ENCODE data around the gene ITFG1. TPM values are rescaled to one million over a fixed set of nuclear protein-coding genes. Genes with fewer than 3 reads are reported as not detected.
A peak's percentile ranks its signal among the peaks of the same experiment; 100 is the strongest.
"Not testable (repeated sequence)": the region's sequence is repeated elsewhere in the genome, so short reads cannot be mapped to it uniquely, and the experiment has no call there.

ITFG1 gene
- total RNA-seq, 1 donor from 2014 or later = 26.1 TPM

DNA sequence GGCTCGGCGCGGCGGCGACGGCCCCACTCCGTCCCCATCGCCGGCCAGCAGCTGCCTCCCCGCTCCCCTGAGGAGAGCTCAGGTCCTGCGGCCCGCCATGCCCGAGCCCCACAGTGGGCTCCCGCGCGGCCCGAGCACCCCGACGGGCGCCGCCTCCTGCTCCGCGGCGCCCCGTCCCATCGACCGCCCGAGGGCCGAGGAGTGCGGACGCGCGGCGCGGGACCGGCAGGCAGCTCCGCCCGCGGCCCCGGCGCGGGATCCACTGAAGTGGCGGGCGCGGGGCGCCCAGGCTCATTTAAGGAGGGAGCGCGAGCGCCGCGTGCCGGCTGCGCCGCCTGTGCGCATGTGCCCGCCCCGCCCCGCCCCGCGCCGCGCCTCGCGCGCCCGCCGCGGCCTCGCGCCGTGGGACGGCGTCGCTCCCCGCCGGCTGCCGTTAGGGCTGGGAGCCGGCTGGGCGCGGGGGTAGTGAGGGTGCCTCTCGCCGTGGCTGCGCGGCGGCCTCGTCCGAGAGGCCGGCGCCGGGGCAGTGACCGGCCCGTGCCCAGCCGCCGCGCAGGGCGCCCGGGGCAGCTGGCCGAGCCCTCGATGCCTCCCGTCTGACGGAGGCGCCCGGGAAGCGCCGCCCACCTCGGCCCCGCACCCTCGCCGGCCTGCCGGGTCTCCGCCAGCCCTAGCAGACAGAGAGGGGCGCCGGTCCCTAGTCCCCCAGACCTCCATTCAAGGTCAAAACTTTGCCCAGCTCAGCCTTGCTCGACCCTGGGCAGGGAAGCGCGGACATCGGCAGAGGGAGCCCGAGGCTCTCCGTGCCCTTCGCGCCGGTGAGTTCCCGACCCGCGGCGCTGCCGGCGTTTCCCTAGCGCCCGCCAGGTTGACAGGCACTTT lies 316.9 kb downstream of the ITFG1 start, which contains the start of gene NETO2:
TSS of gene NETO2 (minus strand) at position 269 of the 882 bp plus-strand sequence. CDS start 333 bp downstream, outside the sequence.
- Mint-ChIP-seq H3K36me3 (ENCODE audit: low read depth) (peaks cover 5% of the 10 kb centered on the region), H3K4me3 (peak within 1 kb of the TSS; percentile 84), H3K4me1 (peaks cover 27% of the 10 kb centered on the region), H3K9me3 (no peaks in the 10 kb centered on the region), H3K27me3 (peaks cover 18% of the 10 kb centered on the region), H3K27ac (peak within 1 kb of the TSS; percentile 83)
- intact Hi-C loops (cut with micrococcal nuclease) = loop anchor here (1.0 to 10.0 kb wide), 12 partner anchors 107 to 1488 kb away; partner anchors contain the start of genes ABCC11, DNAJA2, ITFG1 and LONP2
- peak; percentile 91 for DNase-seq

DNA sequence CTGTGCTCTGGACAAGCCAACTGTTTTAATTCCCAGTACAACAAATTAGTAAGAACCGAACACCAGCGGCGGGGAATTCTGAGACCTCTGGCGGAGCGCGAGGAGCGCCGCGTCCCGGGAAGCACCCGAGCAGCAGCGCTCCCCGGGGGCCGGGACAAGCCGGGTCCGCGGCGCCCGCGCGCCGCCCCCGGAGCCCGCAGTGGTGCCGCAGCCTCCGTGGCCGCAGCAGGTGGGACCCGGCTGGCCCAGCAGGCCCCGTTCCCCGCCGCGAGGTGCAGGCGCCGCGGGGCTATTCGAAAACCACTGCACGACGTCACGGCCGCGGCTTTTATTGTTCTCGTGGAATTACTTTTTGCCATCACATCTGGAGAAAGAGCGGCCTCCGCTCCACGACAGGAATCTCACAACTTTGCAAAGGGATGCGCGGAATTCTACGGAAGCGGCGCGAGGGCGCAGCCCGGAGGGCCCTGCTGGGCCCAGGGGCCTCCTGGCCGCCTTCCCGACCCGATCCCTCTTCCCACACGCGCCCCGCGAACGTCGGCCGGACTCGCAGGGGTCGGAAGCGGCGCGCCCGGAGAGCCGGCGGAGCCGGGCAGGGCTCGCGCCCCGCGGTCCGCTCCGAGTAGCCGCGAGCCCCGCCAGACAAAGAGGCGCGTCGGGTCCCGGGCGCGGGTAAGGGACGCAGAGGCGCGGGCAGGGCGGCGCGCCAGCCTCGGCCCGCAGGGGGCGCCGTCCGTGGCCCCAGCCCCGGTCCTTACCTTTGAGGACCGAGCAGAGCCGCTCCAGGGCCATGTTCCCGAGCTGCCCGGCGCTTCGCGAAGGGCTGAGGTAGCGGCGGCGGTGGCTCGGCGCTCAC lies 317.8 kb downstream of the ITFG1 start:
- Mint-ChIP-seq H3K4me1 (peaks cover 34% of the 10 kb centered on the region), H3K36me3 (ENCODE audit: low read depth) (peaks cover 7% of the 10 kb centered on the region), H3K9me3 (no peaks in the 10 kb centered on the region), H3K27ac (peak overlapping the region; percentile 32), H3K4me3 (peak overlapping the region; percentile 84), H3K27me3 (peaks cover 18% of the 10 kb centered on the region)
- DNase-seq = peak; percentile 91
- intact Hi-C loops (cut with micrococcal nuclease) = loop anchor here (1.0 to 10.0 kb wide), 10 partner anchors 106 to 1489 kb away; partner anchors contain the start of genes ABCC11, DNAJA2, ITFG1 and LONP2

DNA sequence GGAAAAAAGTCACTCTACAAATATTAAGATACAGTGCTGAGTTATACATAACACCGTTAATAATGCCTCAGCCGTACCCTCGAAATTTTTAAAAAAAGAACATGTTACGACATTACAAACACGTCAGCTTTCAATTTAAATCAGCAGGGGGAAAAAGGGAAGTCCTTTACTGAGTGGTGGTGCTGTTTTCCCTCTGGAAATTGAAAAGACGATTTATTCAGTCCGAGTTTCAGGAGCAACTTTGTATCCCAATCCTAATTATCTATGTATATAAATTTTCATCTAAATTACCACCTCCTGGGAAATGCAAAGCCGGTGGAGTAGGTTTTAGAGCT lies 318.4 kb downstream of the ITFG1 start:
- H3K27me3 Mint-ChIP-seq = peaks cover 18% of the 10 kb centered on the region
- intact Hi-C loops (cut with micrococcal nuclease) = loop anchor here (2.0 to 10.0 kb wide), 9 partner anchors 106 to 1490 kb away; partner anchors contain the start of genes ABCC11, ITFG1, LONP2 and ORC6
- peaks cover 34% of the 10 kb centered on the region for H3K4me1 Mint-ChIP-seq
- peak overlapping the region; percentile 43 for H3K27ac Mint-ChIP-seq
- peak overlapping the region; percentile 84 for H3K4me3 Mint-ChIP-seq
- no peaks in the 10 kb centered on the region for H3K9me3 Mint-ChIP-seq
- peaks cover 7% of the 10 kb centered on the region for H3K36me3 Mint-ChIP-seq (ENCODE audit: low read depth)
- DNase-seq = no peak

DNA sequence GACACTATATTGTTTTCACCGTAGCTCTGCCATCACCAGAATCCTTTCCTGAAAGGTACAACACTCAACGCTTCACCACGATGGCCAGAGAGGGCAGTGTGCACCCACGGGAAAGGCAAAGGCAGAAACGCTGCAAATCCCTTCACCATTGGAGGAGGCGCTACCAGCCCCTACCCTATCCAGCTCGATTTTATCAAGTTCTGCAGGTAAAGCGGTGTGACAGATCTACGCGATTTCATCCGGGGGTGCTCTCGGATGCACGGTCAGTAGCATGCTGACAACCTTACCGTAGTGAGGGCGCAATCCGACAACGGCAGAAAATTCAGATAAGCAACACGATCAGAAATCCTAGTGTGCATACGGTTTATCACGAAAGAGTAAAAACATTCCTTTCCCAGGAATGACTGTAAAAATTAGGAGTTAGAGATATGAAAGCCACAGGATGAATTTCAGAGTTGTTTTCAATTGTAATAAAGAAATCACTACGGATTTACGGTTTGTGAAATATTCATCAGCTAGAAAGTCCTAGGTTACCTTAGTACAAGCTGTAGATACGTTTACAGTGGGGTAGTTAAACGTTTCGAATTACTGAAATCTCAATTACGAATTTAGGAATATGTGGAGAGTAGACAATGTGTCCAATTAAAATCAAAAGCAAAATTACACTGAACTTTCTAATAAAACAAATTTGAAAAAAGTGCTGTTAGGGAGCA lies 318.9 kb downstream of the ITFG1 start:
- H3K27ac Mint-ChIP-seq = peak overlapping the region; percentile 51
- H3K9me3 Mint-ChIP-seq = no peaks in the 10 kb centered on the region
- H3K4me3 Mint-ChIP-seq = peak overlapping the region; percentile 84
- H3K4me1 Mint-ChIP-seq = peaks cover 34% of the 10 kb centered on the region
- DNase-seq = peak; percentile 96
- peaks cover 7% of the 10 kb centered on the region for H3K36me3 Mint-ChIP-seq (ENCODE audit: low read depth)
- peaks cover 18% of the 10 kb centered on the region for H3K27me3 Mint-ChIP-seq
- intact Hi-C loops (cut with micrococcal nuclease) = loop anchor here (1.0 to 10.0 kb wide), 12 partner anchors 28 to 1490 kb away; partner anchors contain the start of genes ABCC11, ITFG1, LONP2 and ORC6

DNA sequence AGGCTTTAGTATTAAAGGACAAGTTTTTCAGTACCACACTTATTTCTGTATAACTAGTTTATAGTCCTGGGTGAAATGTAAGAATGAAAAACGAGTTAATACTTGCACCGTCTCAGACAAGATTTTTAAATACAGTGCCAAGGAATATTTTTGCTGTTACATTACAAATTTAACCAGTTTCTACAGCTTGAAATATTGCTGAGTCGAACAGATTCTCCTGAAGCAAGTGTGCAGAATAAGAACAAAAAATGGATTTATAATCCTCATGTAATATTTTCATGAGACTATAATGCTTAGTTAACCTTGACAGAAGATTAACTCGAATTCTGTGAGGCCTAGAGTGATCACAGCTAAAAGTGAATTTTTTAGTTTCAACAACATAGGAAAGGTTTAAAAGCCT lies 320.2 kb downstream of the ITFG1 start:
- Mint-ChIP-seq H3K4me3 (no peak overlapping the region), H3K36me3 (ENCODE audit: low read depth) (peaks cover 7% of the 10 kb centered on the region), H3K4me1 (peaks cover 40% of the 10 kb centered on the region), H3K27me3 (peaks cover 16% of the 10 kb centered on the region), H3K9me3 (no peaks in the 10 kb centered on the region), H3K27ac (no peak overlapping the region)
- intact Hi-C loops (cut with micrococcal nuclease) = loop anchor here (1.0 to 10.0 kb wide), 8 partner anchors 26 to 1492 kb away; partner anchors contain the start of genes ABCC11 and LONP2
- no peak for DNase-seq

DNA sequence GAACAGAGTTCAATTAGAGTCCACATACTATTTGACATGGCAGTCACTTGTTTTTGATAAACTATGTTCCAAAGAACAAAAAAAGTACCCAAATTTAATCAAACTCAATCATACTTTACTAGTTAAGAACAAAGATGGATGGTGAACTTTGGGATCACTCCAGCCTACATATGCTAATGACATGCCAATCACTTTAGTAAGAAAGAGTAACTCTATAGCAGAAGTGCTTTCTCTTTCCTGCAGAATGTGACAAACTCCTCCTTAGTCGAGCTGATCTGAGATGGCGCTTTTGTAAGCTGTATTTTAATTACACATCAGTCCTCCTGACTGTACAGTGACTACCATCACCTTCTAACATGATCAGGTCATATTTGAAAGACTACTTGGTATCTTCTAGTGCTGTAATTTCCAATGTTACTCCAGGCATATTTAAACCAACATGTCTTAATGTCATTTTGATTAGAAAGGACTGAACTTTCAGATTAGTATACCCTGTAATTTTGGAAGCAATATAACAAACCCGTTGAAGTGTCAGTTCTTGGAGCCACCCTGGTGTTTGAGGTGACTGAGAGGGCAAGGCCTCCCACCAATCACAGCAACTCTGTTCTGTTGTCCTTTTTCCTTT lies 321.2 kb downstream of the ITFG1 start:
- Mint-ChIP-seq H3K4me1 (peaks cover 41% of the 10 kb centered on the region), H3K27me3 (peaks cover 7% of the 10 kb centered on the region), H3K36me3 (ENCODE audit: low read depth) (peaks cover 7% of the 10 kb centered on the region), H3K9me3 (no peaks in the 10 kb centered on the region), H3K27ac (no peak overlapping the region), H3K4me3 (no peak overlapping the region)
- intact Hi-C loops (cut with micrococcal nuclease) = loop anchor here (5.0 to 10.0 kb wide), 5 partner anchors 435 to 1493 kb away; partner anchors contain the start of genes ABCC11 and LONP2
- DNase-seq = no peak

DNA sequence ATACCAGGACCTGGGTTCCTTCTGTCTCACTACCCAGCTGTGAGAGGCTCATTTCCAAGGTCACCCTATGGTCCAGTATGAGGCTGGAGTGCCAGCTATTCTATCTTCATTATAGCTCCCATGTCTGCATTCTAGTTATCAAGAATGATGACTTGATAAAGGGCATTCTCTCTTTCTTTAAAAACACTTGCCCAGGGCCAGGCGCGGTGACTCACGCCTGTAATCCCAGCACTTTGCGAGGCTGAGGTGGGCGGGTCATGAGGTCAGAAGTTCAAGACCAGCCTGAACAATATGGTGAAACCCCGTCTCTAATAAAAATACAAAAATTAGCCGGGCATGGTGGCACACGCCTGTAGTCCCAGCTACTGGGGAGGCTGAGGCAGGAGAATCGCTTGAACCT lies 322.9 kb downstream of the ITFG1 start:
- H3K9me3 Mint-ChIP-seq; H3K27ac Mint-ChIP-seq; intact Hi-C loops (cut with micrococcal nuclease); H3K27me3 Mint-ChIP-seq; H3K4me3 Mint-ChIP-seq; H3K36me3 Mint-ChIP-seq (ENCODE audit: low read depth); DNase-seq: not testable (repeated sequence)
- H3K4me1 Mint-ChIP-seq = peaks cover 41% of the 10 kb centered on the region

DNA sequence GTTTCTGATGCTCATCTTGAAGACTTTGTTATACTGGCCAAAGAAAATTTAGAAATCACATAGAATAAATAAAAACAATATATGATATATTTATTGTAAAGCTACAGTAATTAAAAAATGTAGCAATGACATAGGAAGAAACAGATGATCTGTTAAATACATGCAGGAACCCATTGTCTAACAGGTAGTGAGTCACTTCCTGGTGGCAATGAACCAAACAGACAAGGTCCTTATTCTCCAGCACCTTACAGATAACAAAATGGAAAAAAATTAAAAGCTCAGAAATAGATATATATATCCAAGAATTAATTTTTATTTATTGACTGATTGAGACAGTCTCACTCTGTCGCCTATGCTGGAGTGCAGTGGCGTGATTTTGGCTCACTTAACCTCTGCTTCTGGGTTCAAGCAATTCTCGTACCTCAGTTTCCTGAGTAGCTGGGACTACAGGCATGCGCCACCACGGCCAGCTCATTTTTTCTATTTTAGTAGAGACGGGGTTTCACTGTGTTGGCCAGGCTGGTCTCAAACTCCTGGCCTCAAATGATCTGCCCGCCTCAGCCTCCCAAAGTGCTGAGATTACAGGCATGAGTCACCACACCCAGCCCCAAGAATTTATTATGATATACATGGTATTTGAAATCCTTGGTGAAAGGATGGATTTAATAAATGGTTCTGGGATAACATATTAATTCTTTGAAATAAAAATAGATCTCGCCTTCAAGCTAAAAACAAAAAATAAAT lies 324.6 kb downstream of the ITFG1 start:
- H3K27me3 Mint-ChIP-seq = no peaks in the 10 kb centered on the region
- peaks cover 30% of the 10 kb centered on the region for H3K4me1 Mint-ChIP-seq
- H3K4me3 Mint-ChIP-seq = no peak overlapping the region
- no peak overlapping the region for H3K27ac Mint-ChIP-seq
- peaks cover 8% of the 10 kb centered on the region for H3K36me3 Mint-ChIP-seq (ENCODE audit: low read depth)
- intact Hi-C loops (cut with micrococcal nuclease) = no loop called here
- H3K9me3 Mint-ChIP-seq = no peaks in the 10 kb centered on the region
- DNase-seq = no peak

DNA sequence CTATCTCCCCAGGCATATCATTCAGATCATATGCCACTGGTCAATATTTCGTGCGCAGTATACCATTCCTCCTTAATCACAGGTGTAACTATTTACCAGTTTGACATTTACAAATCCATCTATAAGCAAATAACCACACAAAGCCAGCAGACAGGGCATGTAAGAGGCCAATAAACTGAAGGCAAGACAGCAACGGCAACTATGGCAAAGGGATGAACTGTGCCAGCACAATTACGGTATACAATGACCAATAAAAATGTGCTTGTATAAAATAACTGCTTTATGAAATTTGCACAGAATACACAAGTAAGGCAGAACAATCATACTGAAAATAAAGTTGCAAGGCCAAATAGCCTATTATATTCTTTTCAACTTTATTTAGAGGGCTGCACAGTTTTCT lies 326.3 kb downstream of the ITFG1 start:
- H3K9me3 Mint-ChIP-seq = no peaks in the 10 kb centered on the region
- H3K27me3 Mint-ChIP-seq = no peaks in the 10 kb centered on the region
- peaks cover 8% of the 10 kb centered on the region for H3K36me3 Mint-ChIP-seq (ENCODE audit: low read depth)
- intact Hi-C loops (cut with micrococcal nuclease) = no loop called here
- H3K27ac Mint-ChIP-seq = no peak overlapping the region
- no peak for DNase-seq
- no peak overlapping the region for H3K4me3 Mint-ChIP-seq
- H3K4me1 Mint-ChIP-seq = peaks cover 31% of the 10 kb centered on the region

DNA sequence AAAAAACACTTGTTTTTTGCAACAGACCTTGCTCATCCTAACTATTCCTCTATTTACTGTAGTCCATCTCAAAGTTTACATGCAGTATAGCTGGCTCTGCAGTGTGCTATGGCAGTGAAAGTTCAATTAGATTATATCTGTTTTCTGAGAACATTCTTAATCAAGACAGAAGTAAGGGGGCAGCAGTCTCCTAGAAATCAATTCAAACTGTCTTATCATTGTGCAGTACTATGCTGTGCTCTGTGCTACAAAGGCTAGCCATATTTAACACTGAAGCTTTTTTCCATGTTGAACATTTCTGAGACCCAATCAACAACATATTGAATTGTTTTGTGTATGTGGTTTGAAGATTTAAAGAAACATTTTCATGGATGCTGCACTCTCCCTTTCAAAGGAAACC lies 328.6 kb downstream of the ITFG1 start:
- no peak for DNase-seq
- Mint-ChIP-seq H3K4me1 (peaks cover 20% of the 10 kb centered on the region), H3K4me3 (no peak overlapping the region), H3K36me3 (ENCODE audit: low read depth) (peaks cover 8% of the 10 kb centered on the region), H3K27me3 (no peaks in the 10 kb centered on the region), H3K27ac (no peak overlapping the region), H3K9me3 (no peaks in the 10 kb centered on the region)
- intact Hi-C loops (cut with micrococcal nuclease) = no loop called here

DNA sequence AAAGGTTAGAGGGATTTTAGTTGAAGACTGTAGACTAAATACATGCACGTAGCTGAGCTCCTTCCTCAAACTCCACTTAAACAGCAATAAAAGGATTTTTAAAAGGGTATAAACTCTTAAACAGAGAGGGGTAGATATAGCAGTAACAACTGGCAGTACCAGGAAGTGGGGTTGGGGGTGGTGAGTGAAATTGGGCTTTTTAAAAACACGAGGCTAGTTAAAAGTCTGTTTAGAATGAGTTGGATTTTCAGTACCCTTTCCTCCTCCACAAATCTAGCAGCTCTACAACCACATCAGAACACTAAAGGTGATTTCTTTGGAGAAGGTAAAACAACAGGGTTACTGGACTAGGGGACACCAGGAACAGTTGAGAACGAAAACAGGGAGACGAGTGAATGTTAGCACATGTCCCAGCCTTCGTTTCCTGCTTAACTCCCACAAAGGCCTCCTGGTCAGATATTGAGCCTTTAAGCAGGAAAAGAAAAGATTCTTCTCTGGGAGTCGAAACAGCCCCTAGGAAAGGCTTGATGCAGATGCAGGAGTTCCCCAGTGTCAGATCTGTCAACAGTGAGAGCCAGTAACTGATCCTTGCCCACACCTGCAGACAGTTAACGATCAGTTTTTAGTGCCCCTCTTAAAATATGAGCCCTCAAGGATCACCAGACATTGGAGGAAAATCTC lies 331.0 kb downstream of the ITFG1 start:
- H3K4me1 Mint-ChIP-seq = peaks cover 14% of the 10 kb centered on the region
- intact Hi-C loops (cut with micrococcal nuclease) = no loop called here
- peaks cover 11% of the 10 kb centered on the region for H3K36me3 Mint-ChIP-seq (ENCODE audit: low read depth)
- no peak overlapping the region for H3K4me3 Mint-ChIP-seq
- H3K27ac Mint-ChIP-seq = no peak overlapping the region
- H3K9me3 Mint-ChIP-seq = no peaks in the 10 kb centered on the region
- DNase-seq = no peak
- no peaks in the 10 kb centered on the region for H3K27me3 Mint-ChIP-seq

DNA sequence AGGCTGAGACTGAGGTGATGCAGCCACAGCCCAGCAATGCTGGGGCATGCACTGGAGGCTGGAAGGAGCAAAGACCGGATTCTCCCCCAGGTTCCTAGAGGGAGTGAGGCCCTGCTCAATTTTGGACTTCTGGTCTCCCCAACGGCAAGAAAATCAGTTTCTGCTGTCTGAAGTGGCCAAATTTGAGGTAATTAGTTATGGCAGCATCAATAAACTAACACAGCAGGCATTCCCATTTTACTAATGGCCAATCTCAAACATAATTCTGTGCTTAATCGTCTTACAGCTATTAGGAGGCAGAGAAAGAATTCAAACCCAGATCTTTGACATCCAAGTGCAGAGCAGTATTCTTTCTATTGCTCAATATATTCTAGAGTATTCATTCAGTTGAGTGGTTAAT lies 333.3 kb downstream of the ITFG1 start:
- no peaks in the 10 kb centered on the region for H3K27me3 Mint-ChIP-seq
- no peak overlapping the region for H3K27ac Mint-ChIP-seq
- H3K4me3 Mint-ChIP-seq = no peak overlapping the region
- H3K36me3 Mint-ChIP-seq (ENCODE audit: low read depth) = peaks cover 9% of the 10 kb centered on the region
- peaks cover 9% of the 10 kb centered on the region for H3K4me1 Mint-ChIP-seq
- intact Hi-C loops (cut with micrococcal nuclease) = no loop called here
- no peaks in the 10 kb centered on the region for H3K9me3 Mint-ChIP-seq
- DNase-seq = no peak
